GM23248 (cell line): ENCODE results near the gene KAT8. TPM values are rescaled to one million over a fixed set of nuclear protein-coding genes. Genes with fewer than 3 reads are reported as not detected.

Source experiments
- DNase-seq: peaks from one replicate; pipeline ENCODE4 v3.0.0-alpha.2; 2015
- H2AFZ ChIP-seq: fragments of 200-600 bp; sonication (generic); 2 replicates; pipeline ENCODE4 v1.6.1; 2016; ENCODE audit warnings: antibody characterized with exemption
- H3F3A ChIP-seq: fragments of 200-600 bp; sonication (generic); 2 replicates; pipeline ENCODE4 v1.6.1; 2016; ENCODE audit warnings: mild to moderate bottlenecking, antibody characterized with exemption, mixed run types; ENCODE audit not compliant: insufficient read depth
- H3K27ac ChIP-seq: fragments of 200-600 bp; sonication (generic); 2 replicates; pipeline ENCODE4 v1.5.1; 2016; ENCODE audit warnings: mild to moderate bottlenecking
- H3K27me3 ChIP-seq: fragments of 200-600 bp; sonication (generic); replicated peaks from 2 replicates; pipeline ENCODE4 v1.6.1; 2016; ENCODE audit warnings: mild to moderate bottlenecking; ENCODE audit not compliant: insufficient read depth
- H3K36me3 ChIP-seq: fragments of 200-600 bp; sonication (generic); 2 replicates; pipeline ENCODE4 v1.6.1; 2016; ENCODE audit warnings: low read depth, mild to moderate bottlenecking
- H3K4me1 ChIP-seq: fragments of 200-600 bp; sonication (generic); 2 replicates; pipeline ENCODE4 v1.6.1; 2016; ENCODE audit warnings: mild to moderate bottlenecking; ENCODE audit not compliant: insufficient read depth
- H3K4me2 ChIP-seq: fragments of 200-600 bp; sonication (generic); one replicate; pipeline ENCODE4 v1.6.1; 2016; ENCODE audit warnings: mild to moderate bottlenecking; ENCODE audit not compliant: unreplicated experiment
- H3K4me3 ChIP-seq: fragments of 200-600 bp; sonication (generic); 2 replicates; pipeline ENCODE4 v1.5.1; 2016; ENCODE audit warnings: mild to moderate bottlenecking
- H3K79me2 ChIP-seq: fragments of 200-600 bp; sonication (generic); 2 replicates; pipeline ENCODE4 v1.6.1; 2016; ENCODE audit warnings: mild to moderate bottlenecking; ENCODE audit not compliant: insufficient read depth
- H3K9ac ChIP-seq: fragments of 200-600 bp; sonication (generic); 2 replicates; pipeline ENCODE4 v1.6.1; 2016; ENCODE audit warnings: mild to moderate bottlenecking
- H3K9me2 ChIP-seq: fragments of 200-600 bp; sonication (generic); 2 replicates; pipeline ENCODE4 v1.6.1; 2016; ENCODE audit warnings: mixed run types, mild to moderate bottlenecking, moderate library complexity; ENCODE audit not compliant: insufficient read depth
- H3K9me3 ChIP-seq: fragments of 200-600 bp; sonication (generic); one replicate; pipeline ENCODE4 v1.6.1; 2017; ENCODE audit warnings: low read depth
- H4K20me1 ChIP-seq: fragments of 200-600 bp; sonication (generic); 2 replicates; pipeline ENCODE4 v1.6.0; 2016; ENCODE audit not compliant: insufficient read depth
- EZH2 ChIP-seq: fragments of 200-600 bp; sonication (generic); IDR thresholded peaks from 2 replicates; pipeline ENCODE4 v1.6.1; 2018; ENCODE audit warnings: antibody characterized with exemption, mild to moderate bottlenecking; ENCODE audit not compliant: insufficient read depth, poor library complexity, severe bottlenecking
- EZH2phosphoT487 ChIP-seq: fragments of 200-600 bp; sonication (generic); IDR thresholded peaks from 2 replicates; pipeline ENCODE4 v1.6.1; 2018; ENCODE audit warnings: antibody characterized with exemption, moderate library complexity, mild to moderate bottlenecking, low read depth; ENCODE audit not compliant: insufficient read depth
- WGBS, 2 experiments: methylation state at CpG; one replicate each; pipeline ENCODE4 v1.1.6; 2015 to 2017; ENCODE audit warnings: low lambda C conversion rate in 2 of 2, low coverage in 1 of 2; ENCODE audit errors: missing lambda C conversion rate in 2 of 2; 5-methylcytosine and 5-hydroxymethylcytosine counted together
- in situ Hi-C: fragments of 300-500 bp; cut with MboI; formaldehyde crosslinking; loops from 2 replicates; pipeline ENCODE4 v1.15.0; 2020
- polyA plus RNA-seq: library from polyadenylated mRNA; unstranded; fragments of >200 nt; fragmentation: Nextera tagmentation; extraction: Ambion mirVana; gene quantifications from 2 replicates; pipeline ENCODE4 v1.2.1, GENCODE V29; 2016
- total RNA-seq: library from RNA; depleted of rRNA; stranded (reverse); fragments of >200 nt; shearing (Covaris generic); gene quantifications from 2 replicates; pipeline ENCODE4 v1.2.3, GENCODE V29; 2014

The KAT8 gene
- total and polyA plus RNA-seq, 2 experiments from 2014 or later, result 18.4 to 50.9 TPM

DNA sequence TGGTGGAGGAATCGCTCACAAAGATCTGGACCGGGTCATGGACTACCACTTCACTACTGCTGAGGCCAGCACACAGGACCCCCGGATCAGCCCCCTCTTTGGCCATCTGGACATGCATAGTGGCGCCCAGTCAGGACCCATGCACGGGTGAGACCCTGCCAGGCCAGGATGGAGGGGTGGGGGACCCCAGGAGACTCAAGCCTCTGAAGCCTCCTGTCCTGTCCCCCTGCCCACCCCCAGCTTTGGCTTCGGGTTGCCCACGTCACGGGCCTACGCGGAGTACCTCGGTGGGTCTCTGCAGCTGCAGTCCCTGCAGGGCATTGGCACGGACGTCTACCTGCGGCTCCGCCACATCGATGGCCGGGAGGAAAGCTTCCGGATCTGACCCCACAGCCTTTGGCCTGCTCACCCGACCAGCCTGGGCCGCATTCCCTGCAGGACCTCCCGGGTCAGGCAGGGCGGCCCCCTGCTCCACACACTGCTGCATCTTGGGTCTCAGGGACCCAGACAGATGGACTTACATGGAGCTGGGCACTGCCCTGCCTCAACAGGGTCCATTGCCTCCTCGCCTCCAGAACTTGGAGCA lies 5.5 kb upstream of the KAT8 start:
- Histone ChIP-seq H3K4me3 (no peak overlapping the region), H3K9me2 (no peaks in the 10 kb centered on the region), H3K4me2 (no peak overlapping the region), H3F3A (peaks cover 14% of the 10 kb centered on the region; the same call in 1 of the 2 replicates), H2AFZ (no peak overlapping the region), H3K4me1 (0 out of 2 replicates have a peak, but pooled peaks cover 6% of the 10 kb centered on the region), H3K27ac (no peak overlapping the region), H3K27me3 (no peaks in the 10 kb centered on the region), H4K20me1 (no peaks in the 10 kb centered on the region), H3K36me3 (peaks cover 16% of the 10 kb centered on the region; the same call in 1 of the 2 replicates), H3K9ac (no peak overlapping the region), H3K9me3 (no peaks in the 10 kb centered on the region), H3K79me2 (peaks cover 24% of the 10 kb centered on the region)
- TF ChIP-seq EZH2 (no peak), EZH2phosphoT487 (no peak)
- 92 to 93% methylated on average over 23 of the region's 23 CpGs for WGBS, 2 experiments
- DNase-seq, result no peak
- in situ Hi-C loops, result no loop called here

DNA sequence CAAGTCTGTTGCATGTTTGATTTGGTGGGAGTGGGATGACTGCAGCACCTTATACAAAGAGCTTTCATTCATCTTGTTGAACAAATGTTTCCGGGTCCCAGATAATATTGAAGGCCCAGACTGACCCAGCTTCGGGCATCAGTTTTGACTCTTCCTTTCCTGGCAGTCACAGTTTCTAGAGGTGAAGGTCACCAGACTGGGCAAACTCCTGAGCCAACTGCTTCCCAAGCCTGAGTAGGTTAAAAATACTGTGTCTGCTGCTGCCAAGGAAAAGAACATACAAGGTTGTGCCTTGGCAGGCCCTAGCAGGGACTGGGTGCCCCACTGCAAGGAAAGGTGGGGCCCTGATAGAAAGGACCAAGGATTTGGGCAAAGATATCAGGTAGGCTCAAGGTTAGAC lies 4.8 kb upstream of the KAT8 start:
- no peaks in the 10 kb centered on the region for H3K27me3 ChIP-seq
- TF ChIP-seq EZH2phosphoT487, result no peak
- no peak for TF ChIP-seq EZH2
- 0 out of 2 replicates have a peak, but pooled peaks cover 6% of the 10 kb centered on the region for H3K4me1 ChIP-seq
- H2AFZ ChIP-seq, result no peak overlapping the region
- no peaks in the 10 kb centered on the region for H4K20me1 ChIP-seq
- no peak overlapping the region for H3K4me3 ChIP-seq
- no peak overlapping the region for H3K9ac ChIP-seq
- in situ Hi-C loops, result no loop called here
- WGBS, 2 experiments, result 73 to 80% methylated on average over 2 of the region's 2 CpGs
- no peak for DNase-seq
- peaks cover 24% of the 10 kb centered on the region for H3K79me2 ChIP-seq
- peaks cover 16% of the 10 kb centered on the region; the same call in 1 of the 2 replicates for H3K36me3 ChIP-seq
- H3F3A ChIP-seq, result peaks cover 14% of the 10 kb centered on the region; the same call in 1 of the 2 replicates
- H3K27ac ChIP-seq, result no peak overlapping the region
- no peaks in the 10 kb centered on the region for H3K9me2 ChIP-seq
- H3K9me3 ChIP-seq, result no peaks in the 10 kb centered on the region
- H3K4me2 ChIP-seq, result no peak overlapping the region

DNA sequence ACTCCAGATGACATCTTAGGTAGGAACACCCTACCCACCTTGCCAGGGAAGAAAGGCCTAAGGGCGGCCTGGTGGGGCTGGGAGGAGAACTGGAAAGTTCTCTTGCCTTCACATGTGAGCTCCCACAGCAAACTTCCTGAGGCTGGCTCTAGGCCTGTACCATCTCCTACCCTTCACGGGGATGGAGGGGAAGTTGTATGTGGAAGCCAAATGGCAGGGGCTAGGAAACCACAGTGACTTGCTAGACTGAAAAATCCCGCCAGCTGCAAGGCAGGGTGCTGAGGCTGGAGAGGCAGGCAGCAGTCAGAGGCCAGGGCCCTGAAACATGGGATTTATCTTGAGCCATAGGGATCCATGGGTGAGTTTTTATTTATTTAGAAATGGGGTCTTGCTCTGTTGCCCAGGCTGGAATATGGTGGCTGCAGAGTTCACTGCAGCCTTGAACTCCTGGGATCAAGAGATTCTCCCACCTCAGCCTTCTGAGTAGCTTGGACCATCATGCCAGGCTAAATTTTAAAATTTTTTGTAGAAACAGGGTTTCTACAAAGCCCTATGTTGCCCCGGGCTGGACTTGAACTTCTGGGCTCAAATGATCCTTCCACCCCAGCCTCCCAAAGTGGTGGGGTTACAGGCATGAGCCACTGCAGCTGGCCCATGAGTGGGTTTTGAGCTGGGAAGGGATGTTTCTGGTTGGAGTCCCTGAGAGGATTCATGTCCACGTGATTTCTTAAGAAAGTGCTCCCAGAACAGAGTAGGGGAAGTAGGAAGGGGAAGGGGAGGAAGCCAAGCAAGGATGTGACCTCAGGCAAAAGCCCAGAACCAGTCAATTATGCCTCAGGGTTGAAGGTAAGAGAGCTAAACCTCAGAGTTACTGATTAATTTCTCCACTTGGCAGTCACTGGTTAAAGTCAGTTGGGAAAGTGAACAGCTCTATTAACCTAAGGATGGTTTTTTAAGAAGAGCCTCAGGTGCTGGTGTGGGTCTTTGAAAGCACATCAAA lies 4.0 kb upstream of the KAT8 start:
- Histone ChIP-seq H3K27me3 (no peaks in the 10 kb centered on the region), H3K4me1 (peaks cover 9% of the 10 kb centered on the region; the same call in 1 of the 2 replicates), H3K27ac (no peak overlapping the region), H3K9ac (no peak overlapping the region), H3K36me3 (peaks cover 16% of the 10 kb centered on the region; the same call in 1 of the 2 replicates), H3K79me2 (peaks cover 22% of the 10 kb centered on the region), H3K4me2 (no peak overlapping the region), H4K20me1 (no peaks in the 10 kb centered on the region), H3K4me3 (no peak overlapping the region), H3K9me2 (no peaks in the 10 kb centered on the region), H2AFZ (no peak overlapping the region), H3F3A (peaks cover 19% of the 10 kb centered on the region), H3K9me3 (no peaks in the 10 kb centered on the region)
- no peak for DNase-seq
- in situ Hi-C loops, result no loop called here
- TF ChIP-seq EZH2 (no peak), EZH2phosphoT487 (no peak)
- 59 to 66% methylated on average over 5 of the region's 5 CpGs for WGBS, 2 experiments

GRCh38 chr16:31114468-31114867 lies 3.0 kb upstream of the KAT8 start:
- peaks cover 18% of the 10 kb centered on the region; the same call in 1 of the 2 replicates for H3K36me3 ChIP-seq
- TF ChIP-seq EZH2phosphoT487 (no peak), EZH2 (no peak)
- H3K4me1 ChIP-seq, result peaks cover 14% of the 10 kb centered on the region
- H3F3A ChIP-seq, result peaks cover 30% of the 10 kb centered on the region
- H3K27ac ChIP-seq, result no peak overlapping the region
- H3K9ac ChIP-seq, result no peak overlapping the region
- WGBS, 2 experiments, result 44 to 46% methylated on average over 8 of the region's 8 CpGs
- no peaks in the 10 kb centered on the region for H3K9me3 ChIP-seq
- no peak overlapping the region for H3K4me3 ChIP-seq
- in situ Hi-C loops, result no loop called here
- H3K27me3 ChIP-seq, result no peaks in the 10 kb centered on the region
- no peaks in the 10 kb centered on the region for H4K20me1 ChIP-seq
- H3K79me2 ChIP-seq, result peaks cover 18% of the 10 kb centered on the region
- no peak overlapping the region for H3K4me2 ChIP-seq
- no peaks in the 10 kb centered on the region for H3K9me2 ChIP-seq
- no peak overlapping the region for H2AFZ ChIP-seq
- DNase-seq, result no peak
